Immature natural killer cell (primary cell): ENCODE measurements around the gene SPTBN1. TPM values are rescaled to one million over a fixed set of nuclear protein-coding genes. Genes with fewer than 3 reads are reported as not detected.

Experiments used
- DNase-seq, 3 donors: peaks; one replicate each; pipeline ENCODE4 v3.0.0; 2022; ENCODE audit warnings: mixed read lengths in 1 of 3
- H3K27ac Mint-ChIP-seq, 6 donors: one replicate each; pipeline ENCODE4 v1.8.0; 2020; ENCODE audit warnings: mixed read lengths in 6 of 6, mild to moderate bottlenecking in 5 of 6, inconsistent platforms in 4 of 6, moderate library complexity in 3 of 6
- H3K27me3 Mint-ChIP-seq, 3 donors: one replicate each; pipeline ENCODE4 v1.8.0; 2020 to 2021; ENCODE audit warnings: low read depth in 3 of 3, mild to moderate bottlenecking in 3 of 3, mixed read lengths in 3 of 3, moderate library complexity in 3 of 3, inconsistent platforms in 1 of 3
- H3K36me3 Mint-ChIP-seq, 3 donors: one replicate each; pipeline ENCODE4 v1.8.0; 2020; ENCODE audit warnings: mixed read lengths in 3 of 3, inconsistent platforms in 2 of 3, mild to moderate bottlenecking in 2 of 3
- H3K4me1 Mint-ChIP-seq, 2 donors: one replicate each; pipeline ENCODE4 v1.8.0; 2020; ENCODE audit warnings: inconsistent platforms in 2 of 2, mild to moderate bottlenecking in 2 of 2, mixed read lengths in 2 of 2, moderate library complexity in 1 of 2
- H3K4me3 Mint-ChIP-seq, 5 donors: one replicate each; pipeline ENCODE4 v1.8.0; 2020; ENCODE audit warnings: mild to moderate bottlenecking in 5 of 5, mixed read lengths in 5 of 5, inconsistent platforms in 3 of 5, moderate library complexity in 3 of 5
- H3K9me3 Mint-ChIP-seq, 6 donors: one replicate each; pipeline ENCODE4 v1.8.0; 2020; ENCODE audit warnings: mild to moderate bottlenecking in 6 of 6, mixed read lengths in 6 of 6, inconsistent platforms in 4 of 6, moderate library complexity in 3 of 6
- polyA plus RNA-seq, 3 donors: library from polyadenylated mRNA; unstranded; fragments of 300-500 nt; fragmentation: Illumina TruSeq; gene quantifications; one replicate each; pipeline ENCODE4 v1.2.3, GENCODE V29; 2021

Gene SPTBN1
- polyA plus RNA-seq, 3 donors from 2014 or later: 0.41 to 57.5 (median 7.7) TPM

DNA sequence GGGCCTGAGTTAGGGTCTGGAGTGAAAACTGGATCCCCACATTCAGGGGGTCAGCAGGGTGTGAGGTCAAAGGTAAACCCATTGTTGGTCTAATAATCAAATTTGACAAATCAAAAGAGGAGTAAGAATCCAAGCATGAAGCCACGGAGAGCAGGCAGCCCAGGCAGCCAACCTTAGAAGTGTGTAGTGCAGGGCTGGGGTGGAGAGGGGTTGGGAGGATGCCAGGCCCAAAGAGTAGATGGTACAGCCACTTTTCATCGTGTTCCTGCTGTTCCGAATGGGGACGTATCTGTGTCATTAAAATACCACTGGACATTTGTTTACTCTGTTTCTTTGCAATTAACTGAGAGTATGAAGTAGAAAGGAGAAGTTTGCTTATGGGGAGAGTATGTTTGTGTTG, 16.5 kb upstream of the SPTBN1 start:
- no peak for DNase-seq
- H3K36me3 Mint-ChIP-seq: no peaks in the 10 kb centered on the region
- no peak overlapping the region for H3K4me3 Mint-ChIP-seq
- H3K9me3 Mint-ChIP-seq: no peaks in the 10 kb centered on the region
- H3K4me1 Mint-ChIP-seq: no peaks in the 10 kb centered on the region
- no peak overlapping the region for H3K27ac Mint-ChIP-seq
- H3K27me3 Mint-ChIP-seq: peaks cover 0 to 8% (median 2%) of the 10 kb centered on the region in 3 donors

DNA sequence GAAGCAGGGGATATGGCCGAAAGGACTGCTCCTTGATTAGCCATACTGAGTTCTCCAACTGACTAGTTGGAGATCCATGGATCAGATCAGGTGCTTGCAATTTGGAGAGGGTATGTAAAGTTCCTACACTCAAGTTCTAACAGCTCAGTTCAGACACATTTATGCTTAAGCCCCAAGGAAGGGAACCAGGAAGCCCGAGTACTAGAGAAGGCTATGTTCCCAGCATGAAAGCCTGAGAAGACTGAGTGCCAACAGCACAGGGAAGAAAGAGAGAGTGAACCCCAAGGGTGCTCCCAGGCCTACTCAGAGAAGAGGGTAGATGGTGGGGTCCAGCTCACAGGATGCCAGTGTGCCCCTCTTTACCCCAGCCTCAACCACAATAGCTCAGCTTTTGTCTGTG, 16.1 kb upstream of the SPTBN1 start:
- no peaks in the 10 kb centered on the region for H3K4me1 Mint-ChIP-seq
- peaks cover 0 to 11% (median 6%) of the 10 kb centered on the region in 3 donors for H3K27me3 Mint-ChIP-seq
- H3K4me3 Mint-ChIP-seq: no peak overlapping the region
- H3K9me3 Mint-ChIP-seq: no peaks in the 10 kb centered on the region
- DNase-seq: no peak
- H3K27ac Mint-ChIP-seq: no peak overlapping the region
- H3K36me3 Mint-ChIP-seq: no peaks in the 10 kb centered on the region

DNA sequence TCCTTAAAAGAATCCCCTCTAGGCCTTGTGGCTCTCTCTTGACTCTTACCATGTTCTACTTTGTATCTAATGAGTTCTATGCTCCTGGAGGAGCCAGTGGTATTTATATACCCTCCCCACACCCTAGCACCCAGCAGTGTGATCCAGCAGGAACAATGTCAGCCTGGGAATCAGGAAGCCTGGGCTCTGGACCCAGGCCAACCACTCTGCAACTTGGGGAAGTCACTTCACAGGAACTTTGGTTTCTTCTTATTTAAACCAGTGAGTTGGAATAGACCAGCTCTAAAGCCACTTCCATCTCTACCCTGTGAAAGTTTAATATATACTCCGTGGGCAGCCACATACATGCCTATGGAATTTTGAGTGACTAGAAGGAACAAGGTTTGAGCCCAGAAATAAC, 11.6 kb upstream of the SPTBN1 start:
- Mint-ChIP-seq H3K4me3 (no peak overlapping the region), H3K27me3 (peaks cover 6 to 8% (median 7%) of the 10 kb centered on the region in 3 donors), H3K9me3 (no peaks in the 10 kb centered on the region), H3K36me3 (no peaks in the 10 kb centered on the region), H3K4me1 (no peaks in the 10 kb centered on the region), H3K27ac (no peak overlapping the region)
- no peak for DNase-seq

DNA sequence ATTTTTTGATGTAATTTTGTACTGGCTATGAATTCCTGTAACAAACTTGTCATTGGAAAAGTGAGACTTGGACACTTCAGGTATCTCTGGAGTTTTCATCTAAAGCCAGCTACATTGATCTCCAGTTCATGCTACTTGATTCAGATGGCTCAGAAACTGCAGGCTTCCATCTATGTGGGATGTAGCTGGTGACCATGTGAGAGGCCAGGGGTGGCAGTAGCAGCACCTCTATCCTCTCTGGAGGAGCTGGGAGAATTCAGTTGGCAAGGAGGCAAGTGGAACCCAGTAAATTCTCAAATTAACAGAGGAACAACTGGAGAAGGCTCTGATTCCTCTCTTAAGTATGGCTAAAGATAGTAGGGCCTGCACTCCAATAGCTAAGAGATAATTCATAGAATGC, 10.0 kb upstream of the SPTBN1 start:
- H3K4me3 Mint-ChIP-seq: no peak overlapping the region
- H3K27me3 Mint-ChIP-seq: peaks cover 6 to 8% (median 7%) of the 10 kb centered on the region in 3 donors
- DNase-seq: no peak
- no peak overlapping the region for H3K27ac Mint-ChIP-seq
- H3K9me3 Mint-ChIP-seq: no peaks in the 10 kb centered on the region
- no peaks in the 10 kb centered on the region for H3K36me3 Mint-ChIP-seq
- no peaks in the 10 kb centered on the region for H3K4me1 Mint-ChIP-seq

DNA sequence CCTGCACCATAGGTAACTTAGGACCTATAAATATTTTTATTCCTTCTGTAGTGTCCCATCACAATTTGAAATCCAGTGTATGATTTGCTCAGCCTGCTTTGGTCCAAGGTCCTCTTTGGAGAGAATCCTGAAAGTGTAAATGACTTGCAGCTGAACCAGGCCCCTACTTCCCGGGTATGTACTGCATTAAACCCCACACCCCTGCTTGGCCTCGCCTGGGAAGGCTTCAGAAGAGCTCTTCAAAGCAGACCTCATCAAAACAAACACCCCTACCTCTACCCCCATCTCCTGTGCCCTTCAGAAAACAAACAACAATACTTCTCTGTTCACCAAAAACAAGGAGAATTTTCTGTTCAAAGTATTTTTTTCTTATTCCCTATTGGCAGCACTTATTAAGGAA, 9.5 kb upstream of the SPTBN1 start:
- no peak for DNase-seq
- Mint-ChIP-seq H3K4me1 (no peaks in the 10 kb centered on the region), H3K36me3 (no peaks in the 10 kb centered on the region), H3K27ac (no peak overlapping the region), H3K9me3 (no peaks in the 10 kb centered on the region), H3K4me3 (no peak overlapping the region), H3K27me3 (peaks cover 6 to 8% (median 7%) of the 10 kb centered on the region in 3 donors)

DNA sequence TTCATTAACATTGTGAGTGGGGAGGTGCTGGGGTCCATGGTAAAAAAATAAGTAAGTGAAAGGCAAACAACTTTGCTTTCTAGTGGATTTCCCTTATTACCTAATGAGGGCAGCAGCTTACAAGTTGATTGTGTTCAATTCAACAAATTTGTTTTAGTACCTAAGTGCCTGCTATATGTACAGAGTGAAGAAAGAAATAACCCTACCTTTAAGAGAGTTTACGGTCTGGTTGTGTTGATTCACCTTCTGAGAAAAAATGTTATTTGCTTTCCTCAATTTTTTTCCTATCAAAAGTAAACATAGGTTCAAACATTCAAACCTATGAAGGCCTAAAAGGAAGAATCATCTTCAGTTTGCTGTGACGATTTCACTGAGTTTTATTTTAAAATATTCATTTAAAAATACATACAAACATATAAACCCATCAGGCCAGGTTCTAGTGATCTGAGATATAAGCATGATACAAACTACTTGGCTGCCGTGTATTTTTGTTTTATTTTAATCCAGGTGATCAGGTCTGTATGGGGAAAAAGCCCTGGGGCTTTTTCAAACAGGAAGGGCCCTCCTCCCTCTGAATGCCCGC, 1.5 kb upstream of the SPTBN1 start:
- DNase-seq: no peak
- Mint-ChIP-seq H3K27me3 (peaks cover 15 to 22% (median 21%) of the 10 kb centered on the region in 3 donors), H3K9me3 (peaks cover 0 to 2% (median 0%) of the 10 kb centered on the region in 6 donors), H3K36me3 (no peaks in the 10 kb centered on the region), H3K4me1 (peaks cover 14 to 21% of the 10 kb centered on the region in 2 donors), H3K4me3 (peak overlapping the region; percentile 65 to 77 (median 76)), H3K27ac (no peak overlapping the region)

DNA sequence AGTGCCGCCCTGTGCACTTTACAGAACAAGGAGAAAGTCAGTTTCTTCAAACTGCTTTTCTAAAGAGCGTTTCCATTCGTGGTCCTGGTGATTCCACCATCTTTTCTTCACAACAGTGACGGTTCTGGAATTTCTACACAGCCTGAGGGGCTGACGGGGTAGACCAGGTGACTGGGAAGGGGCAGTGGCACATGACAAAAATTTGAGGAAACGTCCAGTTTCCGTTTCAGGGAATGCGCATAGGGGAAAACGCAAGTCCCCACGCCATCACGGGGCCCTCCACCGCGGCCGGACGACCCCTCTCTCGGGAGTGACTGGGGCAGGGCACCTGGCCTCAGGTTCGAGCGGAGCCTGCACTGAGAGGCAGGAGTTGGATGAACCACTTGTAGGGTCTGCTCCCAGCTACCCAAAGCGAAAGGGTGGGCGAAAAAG, 980 bp upstream of the SPTBN1 start:
- Mint-ChIP-seq H3K9me3 (peaks cover 0 to 2% (median 0%) of the 10 kb centered on the region in 6 donors), H3K27me3 (peaks cover 15 to 25% (median 21%) of the 10 kb centered on the region in 3 donors)

DNA sequence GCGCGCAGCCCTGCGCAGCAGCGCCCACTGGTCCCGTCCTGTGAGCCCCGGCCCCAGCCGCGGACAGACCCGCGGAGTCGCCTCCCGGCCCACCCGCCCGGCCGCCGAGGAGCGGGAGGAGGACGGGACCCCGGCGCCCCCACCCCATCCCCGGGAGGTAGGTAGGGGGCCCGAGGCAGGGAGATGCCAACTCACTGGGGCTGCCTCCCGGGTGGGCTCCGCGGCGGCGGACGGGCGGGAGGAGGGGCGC, 160 bp downstream of the SPTBN1 start:
- no peaks in the 10 kb centered on the region for H3K36me3 Mint-ChIP-seq
- H3K27me3 Mint-ChIP-seq: peaks cover 18 to 33% (median 21%) of the 10 kb centered on the region in 3 donors
- peaks cover 0 to 2% (median 0%) of the 10 kb centered on the region in 6 donors for H3K9me3 Mint-ChIP-seq
- DNase-seq: no peak
- no peak overlapping the region for H3K27ac Mint-ChIP-seq
- H3K4me3 Mint-ChIP-seq: no peak overlapping the region
- H3K4me1 Mint-ChIP-seq: peaks cover 14 to 21% of the 10 kb centered on the region in 2 donors

More for the DNA sequence above, 980 bp upstream of the SPTBN1 start:
- Mint-ChIP-seq H3K4me3 (peak overlapping the region; percentile 65 to 77 (median 76)), H3K4me1 (peaks cover 14 to 21% of the 10 kb centered on the region in 2 donors), H3K36me3 (no peaks in the 10 kb centered on the region), H3K27ac (no peak overlapping the region)
- DNase-seq: no peak

DNA sequence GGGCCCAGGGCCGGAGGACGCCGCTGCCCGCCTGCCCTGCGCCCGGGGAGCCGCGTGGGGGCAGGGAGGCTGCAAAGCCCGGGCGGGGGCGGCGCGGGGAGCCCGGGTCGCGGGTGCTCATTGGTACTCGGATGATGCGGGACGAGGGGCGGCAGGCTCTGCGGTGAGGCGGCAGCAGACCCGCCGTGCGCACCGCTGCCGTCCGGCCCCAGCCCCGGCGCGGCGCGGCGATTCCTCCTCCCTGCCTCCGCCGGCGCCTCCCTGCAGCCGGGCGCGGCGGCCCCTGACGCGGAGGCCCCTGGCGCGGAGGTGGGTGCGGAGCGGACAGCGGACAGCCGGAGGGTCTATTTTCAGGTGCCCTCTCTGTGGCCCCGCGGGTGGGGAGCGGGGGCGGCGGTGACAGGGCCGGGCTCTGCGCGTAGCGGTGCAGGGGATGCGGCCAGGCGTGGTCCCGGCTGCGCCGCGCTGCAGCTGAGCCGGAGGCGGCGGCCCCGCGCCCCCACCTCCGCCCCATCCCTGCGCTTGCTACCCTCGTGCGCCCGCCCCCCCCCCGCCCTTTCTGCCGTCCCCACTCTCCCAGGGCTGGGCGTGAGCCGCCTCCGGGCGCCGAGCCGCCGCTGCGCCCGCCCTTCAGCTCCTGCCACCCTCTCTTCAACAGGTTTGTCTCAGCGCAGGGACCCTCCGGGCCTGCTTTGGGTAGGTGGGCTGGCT, 640 bp downstream of the SPTBN1 start:
- peak overlapping the region; percentile 78 to 85 (median 84) for H3K4me3 Mint-ChIP-seq
- peaks cover 0 to 2% (median 0%) of the 10 kb centered on the region in 6 donors for H3K9me3 Mint-ChIP-seq
- H3K27ac Mint-ChIP-seq: no peak overlapping the region
- no peak for DNase-seq
- peaks cover 14 to 21% of the 10 kb centered on the region in 2 donors for H3K4me1 Mint-ChIP-seq
- peaks cover 18 to 33% (median 26%) of the 10 kb centered on the region in 3 donors for H3K27me3 Mint-ChIP-seq
- no peaks in the 10 kb centered on the region for H3K36me3 Mint-ChIP-seq

DNA sequence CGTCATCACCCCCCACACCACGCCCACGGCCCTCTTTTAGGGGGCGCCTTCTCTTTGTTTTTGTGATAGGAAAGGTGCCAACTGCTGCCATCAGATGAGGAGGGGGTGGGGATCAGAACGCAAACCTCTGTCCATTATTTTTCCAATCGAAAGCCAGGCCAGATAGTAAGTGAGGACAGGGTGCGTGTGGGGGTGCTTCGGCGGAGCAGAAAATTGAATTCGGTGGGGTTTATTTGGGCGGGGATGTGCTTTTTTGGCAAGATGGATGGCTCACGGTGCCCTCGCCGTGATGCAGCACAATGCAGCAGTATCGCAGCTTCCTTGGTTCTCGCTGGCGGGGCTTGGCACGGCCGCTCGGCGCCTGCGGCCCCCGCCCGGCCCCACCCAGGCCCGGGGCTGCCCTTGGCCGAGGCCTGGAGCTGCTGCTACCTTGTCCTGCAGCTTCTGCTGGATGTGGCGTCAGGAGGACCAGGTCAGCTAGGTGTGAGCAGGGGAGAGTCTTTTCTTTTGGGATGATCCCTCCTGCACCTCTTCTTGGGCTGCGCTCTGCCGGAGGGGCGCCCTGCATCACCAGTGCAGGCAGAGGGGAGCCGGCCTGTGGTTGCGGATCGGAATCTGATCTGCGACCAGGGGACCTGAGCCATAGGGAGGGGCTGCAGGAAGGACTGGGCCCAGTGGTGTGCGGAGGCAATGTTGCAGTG, 1.3 kb downstream of the SPTBN1 start:
- H3K4me1 Mint-ChIP-seq: peaks cover 14 to 21% of the 10 kb centered on the region in 2 donors
- no peak for DNase-seq

DNA sequence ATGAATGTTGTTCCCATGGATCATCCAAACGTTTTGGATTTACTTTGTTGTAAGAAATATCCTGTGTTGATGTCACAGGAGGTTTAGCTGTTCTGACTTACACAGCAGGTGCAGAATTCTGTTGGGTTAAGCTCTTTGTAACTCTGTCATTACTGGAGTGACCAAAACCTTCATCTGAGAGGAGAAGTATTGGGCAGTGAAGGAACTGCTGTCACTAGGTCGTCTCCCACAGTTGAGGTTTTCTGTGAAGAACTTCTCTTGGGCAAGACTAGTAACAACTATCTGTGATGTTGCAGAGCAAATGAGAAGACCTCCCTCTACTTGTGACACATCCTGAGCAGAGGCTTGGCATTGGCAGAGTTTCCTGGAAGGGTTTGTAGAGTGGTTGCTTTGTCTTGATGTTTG, 2.9 kb downstream of the SPTBN1 start:
- DNase-seq: no peak
- peaks cover 14 to 21% of the 10 kb centered on the region in 2 donors for H3K4me1 Mint-ChIP-seq
- no peak overlapping the region for H3K4me3 Mint-ChIP-seq
- H3K36me3 Mint-ChIP-seq: no peaks in the 10 kb centered on the region
- peaks cover 17 to 33% (median 30%) of the 10 kb centered on the region in 3 donors for H3K27me3 Mint-ChIP-seq
- no peak overlapping the region for H3K27ac Mint-ChIP-seq
- H3K9me3 Mint-ChIP-seq: peaks cover 0 to 2% (median 0%) of the 10 kb centered on the region in 6 donors

More for the DNA sequence above, 1.3 kb downstream of the SPTBN1 start:
- H3K4me3 Mint-ChIP-seq: peak overlapping the region; percentile 78 to 85 (median 84)
- H3K27me3 Mint-ChIP-seq: peaks cover 18 to 33% (median 26%) of the 10 kb centered on the region in 3 donors
- H3K9me3 Mint-ChIP-seq: peaks cover 0 to 2% (median 0%) of the 10 kb centered on the region in 6 donors
- H3K27ac Mint-ChIP-seq: no peak overlapping the region
- no peaks in the 10 kb centered on the region for H3K36me3 Mint-ChIP-seq

DNA sequence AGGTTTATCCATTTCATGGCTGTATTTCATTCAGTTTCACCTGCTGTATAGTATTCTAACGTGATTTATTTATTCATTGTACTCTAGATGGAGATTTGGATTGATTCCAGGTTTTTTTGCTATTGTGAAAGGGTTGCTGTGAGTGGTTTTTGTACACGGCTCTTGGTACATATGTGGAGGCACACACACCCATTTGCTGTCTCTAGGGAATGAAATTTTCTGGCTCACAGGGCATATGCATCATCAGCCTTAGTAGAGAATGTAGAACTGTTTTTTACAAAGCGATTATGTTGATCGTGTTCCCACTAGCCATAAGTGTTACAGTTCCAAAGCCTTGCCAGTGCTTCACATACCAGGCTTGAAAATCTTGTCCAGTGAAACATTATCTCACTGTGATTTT, 5.1 kb downstream of the SPTBN1 start:
- H3K27ac Mint-ChIP-seq: no peak overlapping the region
- no peaks in the 10 kb centered on the region for H3K36me3 Mint-ChIP-seq
- H3K4me1 Mint-ChIP-seq: peaks cover 6 to 11% of the 10 kb centered on the region in 2 donors
- H3K27me3 Mint-ChIP-seq: peaks cover 12 to 28% (median 21%) of the 10 kb centered on the region in 3 donors
- no peak overlapping the region for H3K4me3 Mint-ChIP-seq
- no peak for DNase-seq
- H3K9me3 Mint-ChIP-seq: no peaks in the 10 kb centered on the region

DNA sequence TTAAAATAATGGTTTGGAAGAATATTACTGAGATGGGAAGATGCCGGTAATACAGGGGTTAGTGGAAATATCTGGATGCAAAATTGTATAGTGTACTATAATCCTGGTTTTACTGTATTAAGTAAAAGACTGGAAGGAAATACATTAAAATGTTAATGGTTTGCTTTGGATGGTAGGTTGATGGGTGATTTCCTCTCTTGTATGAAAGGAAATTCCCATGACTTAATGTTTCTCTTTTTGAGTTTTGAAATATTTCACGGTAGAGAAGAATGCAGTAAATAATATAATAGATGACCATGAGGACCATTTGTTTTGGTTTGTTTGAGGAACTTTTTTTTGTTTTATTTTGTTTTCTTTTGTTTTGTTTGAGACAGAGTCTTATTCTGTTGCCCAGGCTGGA, 8.2 kb downstream of the SPTBN1 start:
- peaks cover 6 to 17% (median 9%) of the 10 kb centered on the region in 3 donors for H3K27me3 Mint-ChIP-seq
- H3K4me3 Mint-ChIP-seq: no peak overlapping the region
- DNase-seq: no peak
- H3K9me3 Mint-ChIP-seq: no peaks in the 10 kb centered on the region
- H3K36me3 Mint-ChIP-seq: no peaks in the 10 kb centered on the region
- H3K4me1 Mint-ChIP-seq: no peaks in the 10 kb centered on the region
- H3K27ac Mint-ChIP-seq: no peak overlapping the region

DNA sequence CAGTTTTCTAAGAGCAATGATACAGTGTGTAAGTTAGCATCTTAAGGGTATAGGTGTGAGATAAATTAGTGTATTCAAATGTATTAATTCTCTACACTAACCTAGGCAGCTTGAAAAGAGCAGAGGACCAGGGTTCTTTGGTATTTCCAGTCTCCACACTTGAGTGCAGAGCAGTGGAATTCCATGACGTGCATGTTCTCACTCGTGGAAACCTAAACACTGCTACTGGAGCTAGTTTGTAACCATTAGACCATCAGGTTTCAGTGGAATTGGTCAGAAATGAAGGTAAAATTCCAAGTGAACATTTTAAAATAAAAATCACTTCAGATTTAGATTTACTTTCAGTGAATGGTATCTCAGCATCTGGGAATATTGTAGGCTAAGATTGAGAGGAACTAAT, 9.0 kb downstream of the SPTBN1 start:
- no peak for DNase-seq
- Mint-ChIP-seq H3K9me3 (no peaks in the 10 kb centered on the region), H3K27ac (no peak overlapping the region), H3K27me3 (peaks cover 6 to 12% (median 9%) of the 10 kb centered on the region in 3 donors), H3K4me1 (no peaks in the 10 kb centered on the region), H3K4me3 (no peak overlapping the region), H3K36me3 (no peaks in the 10 kb centered on the region)
